Thymus (tissue), 11 donors: Measurements from ENCODE around the gene PPFIA2. TPM values are rescaled to one million over a fixed set of nuclear protein-coding genes. Genes with fewer than 3 reads are reported as not detected.

Experiments
- DNase-seq, 9 donors: peaks; one replicate each; pipeline ENCODE4 v3.0.0-alpha.2; 2013; ENCODE audit warnings: low spot score in 9 of 9, low read depth in 6 of 9, missing footprints in 1 of 9
- H3K27ac ChIP-seq, 2 donors: one replicate each; pipeline ENCODE4 v1.5.1; 2013; ENCODE audit warnings: control low read depth in 1 of 2, low read depth in 1 of 2, low read length in 1 of 2, mild to moderate bottlenecking in 1 of 2, moderate library complexity in 1 of 2
- H3K27me3 ChIP-seq, 2 donors: one replicate each; pipeline ENCODE4 v1.5.1; 2013; ENCODE audit warnings: low read length in 1 of 2; ENCODE audit not compliant: control insufficient read depth in 2 of 2, insufficient read depth in 1 of 2
- H3K36me3 ChIP-seq, 2 donors: one replicate each; pipeline ENCODE4 v1.5.1; 2013; ENCODE audit warnings: low read length in 1 of 2, mild to moderate bottlenecking in 1 of 2, moderate library complexity in 1 of 2; ENCODE audit not compliant: control insufficient read depth in 2 of 2, insufficient read depth in 2 of 2
- H3K4me1 ChIP-seq, 2 donors: one replicate each; pipeline ENCODE4 v1.5.1; 2013; ENCODE audit warnings: low read length in 2 of 2; ENCODE audit not compliant: control insufficient read depth in 2 of 2, insufficient read depth in 2 of 2
- H3K4me3 ChIP-seq, 2 donors: one replicate each; pipeline ENCODE4 v1.5.1; 2013; ENCODE audit warnings: low read length in 2 of 2, control low read depth in 1 of 2, mild to moderate bottlenecking in 1 of 2
- H3K9me3 ChIP-seq, 2 donors: one replicate each; pipeline ENCODE4 v1.5.1; 2013; ENCODE audit warnings: low read length in 1 of 2, mild to moderate bottlenecking in 1 of 2; ENCODE audit not compliant: control insufficient read depth in 2 of 2, insufficient read depth in 1 of 2
- WGBS: extraction: QIAGEN DNeasy Blood & Tissue Kit; methylation state at CpG from one replicate; pipeline ENCODE4 v1.1.7; 2013; 5-methylcytosine and 5-hydroxymethylcytosine counted together
- polyA plus RNA-seq: library from polyadenylated mRNA; stranded (reverse); fragments of 200-250 nt; gene quantifications from one replicate; pipeline ENCODE4 v1.2.3, GENCODE V29; 2013
- total RNA-seq: library from RNA; stranded (reverse); fragments of 120-200 nt; gene quantifications from one replicate; pipeline ENCODE4 v1.2.4, GENCODE V29; 2013
- donor health status: healthy.

PPFIA2 gene
- total and polyA plus RNA-seq, 2 donors: 0.23 to 0.24 TPM

GRCh38 chr12:81339071-81339470, 420.1 kb downstream of the PPFIA2 start:
- H3K9me3 ChIP-seq: no peaks in the 10 kb centered on the region
- WGBS: 75% methylated on average over 4 of the region's 4 CpGs
- H3K4me1 ChIP-seq: no peaks in the 10 kb centered on the region
- no peak overlapping the region for H3K27ac ChIP-seq
- H3K4me3 ChIP-seq: no peak overlapping the region
- H3K36me3 ChIP-seq: no peaks in the 10 kb centered on the region
- no peaks in the 10 kb centered on the region for H3K27me3 ChIP-seq
- DNase-seq: no peak

DNA sequence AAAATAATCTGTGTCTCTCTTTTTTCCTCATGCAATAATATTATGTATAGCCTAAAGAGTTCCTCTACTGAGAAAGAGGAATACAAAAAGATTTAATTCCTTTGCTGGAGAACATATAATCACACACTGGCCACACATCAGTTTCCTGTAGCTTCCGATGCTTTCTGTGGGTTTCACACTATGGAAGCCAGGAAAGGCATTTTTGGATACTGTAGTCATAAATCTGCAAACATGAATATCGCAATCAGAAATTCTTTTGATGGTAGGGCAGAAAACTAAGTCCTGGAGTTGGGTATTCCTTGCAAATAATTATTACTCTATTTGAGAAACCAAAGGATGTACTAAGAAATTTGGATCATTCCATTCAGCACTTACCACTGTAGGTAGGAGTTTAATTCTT, 421.3 kb downstream of the PPFIA2 start:
- H3K9me3 ChIP-seq: no peaks in the 10 kb centered on the region
- no peak for DNase-seq
- H3K36me3 ChIP-seq: no peaks in the 10 kb centered on the region
- 84% methylated on average over 2 of the region's 2 CpGs for WGBS
- no peaks in the 10 kb centered on the region for H3K27me3 ChIP-seq
- no peaks in the 10 kb centered on the region for H3K4me1 ChIP-seq
- H3K4me3 ChIP-seq: no peak overlapping the region
- no peak overlapping the region for H3K27ac ChIP-seq

DNA sequence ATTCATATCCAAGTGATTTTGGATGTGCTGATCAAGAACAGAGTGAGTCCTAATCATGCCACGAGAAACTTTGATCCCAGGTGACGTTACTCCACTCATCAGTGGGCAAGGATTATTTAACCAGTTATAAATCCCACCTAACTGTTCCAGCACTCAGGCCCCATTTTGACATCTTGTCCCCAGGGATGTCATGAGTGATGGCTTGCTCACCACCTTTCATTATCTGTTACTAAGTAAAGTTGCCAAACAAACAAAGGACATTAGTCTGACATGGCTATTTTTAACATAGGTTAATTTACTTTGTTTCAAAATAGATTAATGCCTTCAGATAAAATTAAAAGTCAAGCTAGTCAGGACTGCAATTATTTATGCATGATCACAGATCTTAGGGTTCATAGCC, 425.3 kb downstream of the PPFIA2 start:
- no peaks in the 10 kb centered on the region for H3K9me3 ChIP-seq

DNA sequence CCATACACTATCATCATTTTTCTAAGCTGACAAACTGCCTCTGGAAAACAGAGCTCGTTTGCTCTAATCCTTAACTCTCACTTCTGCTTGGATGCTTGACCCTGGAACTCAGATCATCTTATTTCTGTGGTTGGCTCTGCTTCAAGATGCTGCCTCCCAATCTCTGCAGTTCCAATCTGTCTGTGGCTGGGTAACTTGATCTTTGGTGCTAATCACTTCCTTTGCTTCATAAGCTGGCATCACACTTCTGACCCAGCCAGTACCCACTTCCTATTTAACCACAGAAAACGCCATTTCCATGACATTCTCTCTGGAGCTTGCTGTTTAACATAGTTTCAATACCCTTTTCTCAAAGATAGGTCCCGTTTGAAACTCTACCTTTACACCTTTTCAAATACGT, 427.1 kb downstream of the PPFIA2 start:
- DNase-seq: no peak
- WGBS: 49% methylated on average over 4 of the region's 4 CpGs
- H3K9me3 ChIP-seq: no peaks in the 10 kb centered on the region
- no peaks in the 10 kb centered on the region for H3K4me1 ChIP-seq
- H3K4me3 ChIP-seq: no peak overlapping the region
- no peak overlapping the region for H3K27ac ChIP-seq
- no peaks in the 10 kb centered on the region for H3K27me3 ChIP-seq
- H3K36me3 ChIP-seq: no peaks in the 10 kb centered on the region

More for the DNA sequence above, 425.3 kb downstream of the PPFIA2 start:
- 79% methylated on average over 2 of the region's 2 CpGs for WGBS
- Histone ChIP-seq H3K36me3 (no peaks in the 10 kb centered on the region), H3K4me1 (no peaks in the 10 kb centered on the region), H3K4me3 (no peak overlapping the region), H3K27me3 (no peaks in the 10 kb centered on the region), H3K27ac (no peak overlapping the region)
- no peak for DNase-seq

DNA sequence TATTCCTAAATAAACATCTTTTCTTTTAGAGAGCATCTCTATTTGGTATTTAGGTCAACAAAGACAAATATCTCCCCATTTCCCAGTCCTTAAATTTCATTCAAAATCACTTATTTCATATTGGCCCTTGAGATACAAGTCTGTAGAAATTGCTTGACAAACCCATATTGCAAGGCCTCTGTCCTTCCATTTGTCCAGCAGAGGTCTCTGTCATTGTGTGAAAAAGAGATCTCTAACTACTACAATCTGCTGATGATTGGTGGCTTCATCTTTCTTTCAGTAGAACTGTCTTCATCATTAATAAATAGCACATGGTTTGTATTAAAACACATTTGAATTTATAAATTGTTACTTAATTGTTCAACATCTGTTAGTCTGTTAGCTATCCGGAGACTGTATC, 428.7 kb downstream of the PPFIA2 start:
- no peaks in the 10 kb centered on the region for H3K36me3 ChIP-seq
- DNase-seq: no peak
- 99% methylated on average over 1 of the region's 1 CpG for WGBS
- H3K4me1 ChIP-seq: no peaks in the 10 kb centered on the region
- no peaks in the 10 kb centered on the region for H3K27me3 ChIP-seq
- no peaks in the 10 kb centered on the region for H3K9me3 ChIP-seq
- no peak overlapping the region for H3K27ac ChIP-seq
- no peak overlapping the region for H3K4me3 ChIP-seq

GRCh38 chr12:81329085-81329484, 430.1 kb downstream of the PPFIA2 start:
- Histone ChIP-seq H3K4me3 (no peak overlapping the region), H3K36me3 (no peaks in the 10 kb centered on the region), H3K27me3 (no peaks in the 10 kb centered on the region), H3K9me3 (no peaks in the 10 kb centered on the region), H3K4me1 (no peaks in the 10 kb centered on the region), H3K27ac (no peak overlapping the region)
- no peak for DNase-seq
- 83% methylated on average over 2 of the region's 2 CpGs for WGBS

DNA sequence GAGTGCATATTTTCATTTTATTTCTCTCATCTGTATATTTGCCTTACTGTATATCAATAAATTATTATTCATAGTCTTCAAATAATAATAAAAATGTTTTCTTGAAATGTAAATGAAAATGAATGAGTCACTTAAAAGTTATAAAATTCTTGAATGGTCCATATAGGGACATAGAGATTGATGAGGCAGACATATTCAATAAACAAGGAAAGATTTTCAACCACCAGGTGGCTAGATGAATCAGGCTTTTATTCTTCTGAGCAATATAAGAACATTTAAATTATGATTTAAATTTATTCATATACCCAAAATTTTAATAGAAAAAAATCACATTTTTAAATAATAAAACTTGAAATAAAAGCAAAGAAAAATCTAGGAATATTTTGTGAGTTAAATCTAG, 431.7 kb downstream of the PPFIA2 start:
- Histone ChIP-seq H3K4me3 (no peak overlapping the region), H3K36me3 (no peaks in the 10 kb centered on the region), H3K9me3 (no peaks in the 10 kb centered on the region), H3K4me1 (no peaks in the 10 kb centered on the region), H3K27ac (no peak overlapping the region), H3K27me3 (no peaks in the 10 kb centered on the region)
- DNase-seq: no peak

DNA sequence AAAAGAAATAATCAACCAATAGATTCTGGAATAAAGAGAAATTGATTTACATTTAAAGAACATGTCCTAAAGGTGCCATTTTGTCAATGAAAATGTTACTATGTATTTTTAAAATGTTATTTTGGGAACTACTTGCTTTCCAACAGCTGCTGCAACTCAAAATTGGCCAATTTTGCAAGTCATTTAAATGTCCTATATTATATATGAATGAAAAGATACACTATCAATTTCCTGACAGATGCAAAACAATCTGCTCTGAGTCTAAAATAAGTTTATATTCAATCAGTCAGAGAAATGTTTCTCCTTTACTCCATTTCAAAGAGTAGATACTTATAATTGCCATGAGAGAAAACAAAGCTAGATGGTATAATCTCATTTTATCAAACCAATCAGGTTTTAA, 434.1 kb downstream of the PPFIA2 start:
- Histone ChIP-seq H3K4me3 (no peak overlapping the region), H3K9me3 (no peaks in the 10 kb centered on the region), H3K36me3 (no peaks in the 10 kb centered on the region), H3K27me3 (no peaks in the 10 kb centered on the region), H3K4me1 (no peaks in the 10 kb centered on the region), H3K27ac (no peak overlapping the region)
- no peak for DNase-seq

DNA sequence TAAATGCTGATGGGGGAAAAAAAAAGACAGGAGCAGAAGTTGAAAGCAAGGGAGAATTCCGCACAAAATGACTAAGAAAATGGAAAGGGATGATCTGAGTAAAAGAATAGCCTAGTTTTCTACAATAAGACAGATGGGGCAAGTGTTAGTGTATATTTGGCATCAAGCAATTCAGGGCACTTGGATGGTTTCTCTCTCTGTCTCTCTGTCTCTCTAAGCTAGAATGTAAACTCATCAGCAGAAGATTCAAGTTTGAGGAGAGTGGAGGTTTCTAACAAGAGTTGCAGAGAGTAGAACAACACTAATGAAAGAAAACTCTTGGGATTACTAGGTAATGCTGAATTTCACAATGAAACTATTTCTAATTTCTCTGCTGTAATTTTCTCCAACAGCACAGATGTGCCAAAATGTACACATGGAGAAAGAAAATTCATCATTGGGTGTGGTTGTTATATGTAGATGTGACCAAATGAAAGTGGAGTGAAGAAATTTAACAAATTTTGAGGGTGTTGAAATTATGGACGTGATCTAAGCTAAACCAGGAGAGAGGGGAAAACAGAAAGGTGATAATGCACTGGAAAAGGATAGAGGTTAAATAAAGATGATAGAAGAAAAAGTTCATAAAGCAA, 444.1 kb downstream of the PPFIA2 start:
- Histone ChIP-seq H3K9me3 (no peaks in the 10 kb centered on the region), H3K27me3 (no peaks in the 10 kb centered on the region), H3K36me3 (no peaks in the 10 kb centered on the region), H3K27ac (no peak overlapping the region), H3K4me3 (no peak overlapping the region), H3K4me1 (no peaks in the 10 kb centered on the region)
- DNase-seq: no peak
- 77% methylated on average over 2 of the region's 2 CpGs for WGBS

DNA sequence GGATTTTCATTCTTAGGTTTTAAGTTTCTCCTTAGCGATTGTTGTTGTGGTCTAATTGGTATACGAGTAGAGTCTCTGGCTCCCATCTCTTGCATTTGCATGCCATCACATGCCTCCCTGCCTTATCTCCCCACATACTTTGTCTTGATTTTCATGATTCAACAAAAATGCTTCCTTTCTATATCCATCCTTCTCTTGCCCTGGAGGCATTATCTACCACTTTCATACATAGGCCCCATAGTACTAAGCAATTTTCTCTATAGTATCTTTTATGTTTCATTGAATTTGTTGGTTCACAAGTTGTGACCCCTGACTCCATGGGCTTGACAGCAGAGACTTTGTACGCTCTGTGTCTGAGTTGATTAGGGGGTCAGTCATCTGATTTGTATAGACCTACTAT, 455.2 kb downstream of the PPFIA2 start:
- H3K4me3 ChIP-seq: no peak overlapping the region
- no peaks in the 10 kb centered on the region for H3K4me1 ChIP-seq
- WGBS: 94% methylated on average over 3 of the region's 3 CpGs
- H3K27ac ChIP-seq: no peak overlapping the region
- no peak for DNase-seq
- no peaks in the 10 kb centered on the region for H3K36me3 ChIP-seq
- no peaks in the 10 kb centered on the region for H3K9me3 ChIP-seq
- H3K27me3 ChIP-seq: no peaks in the 10 kb centered on the region
